WI38 (cell line): Measurements from ENCODE around the gene RET.

Experiments used
- H3K4me3 ChIP-seq: 2 replicates; pipeline ENCODE4 v1.5.1; 2011; ENCODE audit warnings: low read depth, mild to moderate bottlenecking, control low read depth, low read length
- CTCF ChIP-seq: IDR thresholded peaks from 2 replicates; pipeline ENCODE4 v1.5.1; 2012; ENCODE audit warnings: low read depth, mild to moderate bottlenecking, control low read depth, low read length

RET gene

GRCh38 chr10:43036481-43037428 is 40.1 kb upstream of the RET start:
- no peak for TF ChIP-seq CTCF
- H3K4me3 ChIP-seq = no peak overlapping the region

GRCh38 chr10:43037440-43037839 is 39.4 kb upstream of the RET start:
- H3K4me3 ChIP-seq = no peak overlapping the region
- no peak for TF ChIP-seq CTCF

- TF ChIP-seq CTCF = no peak
These were observed 38.7 kb upstream of the RET start for GRCh38 chr10:43037942-43038782.

GRCh38 chr10:43038783-43039623 is 37.9 kb upstream of the RET start:
- H3K4me3 ChIP-seq = no peak overlapping the region
- TF ChIP-seq CTCF = no peak

More at GRCh38 chr10:43037942-43038782, 38.7 kb upstream of the RET start:
- H3K4me3 ChIP-seq = no peak overlapping the region

- no peak overlapping the region for H3K4me3 ChIP-seq
- no peak for TF ChIP-seq CTCF
These were observed 37.0 kb upstream of the RET start for GRCh38 chr10:43039624-43040481.
